HepG2 (cell line): ENCODE data around the gene NUF2. TPM values are rescaled to one million over a fixed set of nuclear protein-coding genes. Genes with fewer than 3 reads are reported as not detected.
"Not testable (repeated sequence)": the region's sequence is repeated elsewhere in the genome, so short reads cannot be mapped to it uniquely, and the experiment has no call there.

Source experiments
- ATAC-seq: fragments of 200-7000 bp; cut with Tn5 transposase; 3 replicates; pipeline ENCODE4 v1.9.1; 2020; ENCODE audit warnings: mild to moderate bottlenecking, moderate library complexity
- BruUV-seq: library from RNA; stranded (reverse); fragments of 400-500 nt; replicated peaks from 2 replicates; lab custom pipeline; 2021; lab: Mats Ljungman, UMichigan
- CTCF ChIA-PET: fragments of 300-600 bp; formaldehyde crosslinking; extraction: SDS; loops from one replicate; lab custom pipeline; 2021; ENCODE audit warnings: low total read pairs, inconsistent platforms, low intra/inter-chr PET ratio; lab: Yijun Ruan, JAX
- POLR2A ChIA-PET: fragments of 350-600 bp; sonication (Branson Sonifier 250); formaldehyde crosslinking; loops from one replicate; lab custom pipeline; 2020; ENCODE audit warnings: antibody characterized with exemption, inconsistent platforms; lab: Yijun Ruan, JAX
- DNase-seq: peaks from one replicate; pipeline ENCODE4 v3.0.0-alpha.2; 2015; ENCODE audit warnings: low spot score
- FAIRE-seq: peaks from 3 replicates; lab custom pipeline; 2011; peaks lifted over from hg19 to GRCh38; lab: Jason Lieb, UNC
- H2AFZ ChIP-seq: one replicate; pipeline ENCODE4 v1.6.1; 2011; ENCODE audit warnings: low read length, inconsistent platforms
- H3K27ac ChIP-seq: fragments of 300-600 bp; 3 replicates; pipeline ENCODE4 v1.8.0; 2011; ENCODE audit warnings: mixed run types, mild to moderate bottlenecking, mixed read lengths, low read length, inconsistent platforms; ENCODE audit not compliant: insufficient read depth; ENCODE audit errors: extremely low read length
- H3K27me3 ChIP-seq, 2 experiments: fragments of 200-600 bp in 1 of 2; 2 replicates in 1 of 2; 3 replicates in 1 of 2; pipeline versions ENCODE4 v1.6.0 to v1.8.0; 2011; ENCODE audit warnings: low read length in 2 of 2, mild to moderate bottlenecking in 2 of 2, moderate library complexity in 2 of 2, inconsistent platforms in 1 of 2; ENCODE audit not compliant: insufficient read depth in 2 of 2, control insufficient read depth in 1 of 2
- H3K36me3 ChIP-seq, 2 experiments: fragments of 200-600 bp in 1 of 2; replicated peaks in 1 of 2; 2 replicates in 1 of 2; 3 replicates in 1 of 2; pipeline versions ENCODE4 v1.5.1 to v1.8.0; 2011; ENCODE audit warnings: low read length in 2 of 2, inconsistent platforms in 1 of 2; ENCODE audit not compliant: insufficient read depth in 2 of 2, control insufficient read depth in 1 of 2
- H3K4me1 ChIP-seq: 2 replicates; pipeline ENCODE4 v1.5.1; 2012; ENCODE audit warnings: low read length, inconsistent platforms; ENCODE audit not compliant: insufficient read depth
- H3K4me2 ChIP-seq: 2 replicates; pipeline ENCODE4 v1.6.0; 2011; ENCODE audit warnings: low read depth, low read length, inconsistent platforms
- H3K4me3 ChIP-seq, 3 experiments: fragments of 200-600 bp in 1 of 3; sonication (generic), shearing (Covaris generic) in 1 of 3; replicated peaks in 1 of 3; 2 replicates each; pipeline ENCODE4 v1.5.1; 2011 to 2016; ENCODE audit warnings: low read length in 3 of 3, inconsistent platforms in 2 of 3, low read depth in 2 of 3, mild to moderate bottlenecking in 2 of 3, control low read depth in 1 of 3, mixed read lengths in 1 of 3; ENCODE audit not compliant: insufficient read depth in 1 of 3
- H3K79me2 ChIP-seq: one replicate; pipeline ENCODE4 v1.6.1; 2011; ENCODE audit warnings: low read length, inconsistent platforms; ENCODE audit not compliant: insufficient read depth
- H3K9ac ChIP-seq: 2 replicates; pipeline ENCODE4 v1.6.0; 2011; ENCODE audit warnings: mild to moderate bottlenecking, low read depth, low read length, inconsistent platforms; ENCODE audit not compliant: insufficient read depth
- H3K9me3 ChIP-seq: 2 replicates; pipeline ENCODE4 v1.5.1; 2012; ENCODE audit warnings: mild to moderate bottlenecking, low read length
- H4K20me1 ChIP-seq: 2 replicates; pipeline ENCODE4 v1.6.0; 2011; ENCODE audit warnings: inconsistent platforms, mild to moderate bottlenecking, low read length, moderate library complexity; ENCODE audit not compliant: insufficient read depth
- ATF7 ChIP-seq, 2 experiments: fragments of 450-650 bp in 1 of 2; sonication (generic) in 1 of 2; formaldehyde crosslinking in 1 of 2; IDR thresholded peaks; 2 replicates each; pipeline versions ENCODE4 v1.4.0 to v1.6.1; 2016 to 2020; ENCODE audit warnings: antibody characterized with exemption in 1 of 2, mild to moderate bottlenecking in 1 of 2, missing genetic modification reagents in 1 of 2
- CREB1 ChIP-seq, 2 experiments: fragments of 450-650 bp in 1 of 2; IDR thresholded peaks; 2 replicates each; pipeline ENCODE4 v1.6.1; 2016 to 2017; ENCODE audit warnings: control low read depth in 1 of 2, mild to moderate bottlenecking in 1 of 2, missing compliant biosample characterization in 1 of 2, missing genetic modification characterization in 1 of 2
- MAFK ChIP-seq, 2 experiments: IDR thresholded peaks in 1 of 2; conservative IDR thresholded peaks in 1 of 2; 2 replicates each; pipeline ENCODE4 v1.6.1; 2011; ENCODE audit warnings: improper control_type of control experiment in 2 of 2, low read length in 2 of 2
- SRSF1 ChIP-seq: fragments of 200-400 bp; formaldehyde crosslinking; optimal IDR thresholded peaks from 2 replicates; pipeline ENCODE3; 2017; ENCODE audit warnings: mild to moderate bottlenecking, low read depth, low read length, moderate library complexity
- ZBTB1 ChIP-seq: sonication (generic); formaldehyde crosslinking; IDR thresholded peaks from 2 replicates; pipeline ENCODE4 v1.4.0; 2020; ENCODE audit warnings: missing genetic modification reagents, borderline replicate concordance
- WGBS: methylation state at CpG from one replicate; pipeline ENCODE4 v1.1.6; 2017; ENCODE audit warnings: low lambda C conversion rate; 5-methylcytosine and 5-hydroxymethylcytosine counted together
- in situ Hi-C: cut with HindIII; loops from 2 replicates; pipeline ENCODE4 v1.10.0; 2017; ENCODE audit warnings: low pct_unique_long_range_greater_than_20kb; ENCODE audit not compliant: extremely low pct_ligation_motif_present
- intact Hi-C: fragments of 100-400 bp; cut with micrococcal nuclease; formaldehyde crosslinking; loops from one replicate; pipeline ENCODE4 v1.10.0; 2022; ENCODE audit not compliant: unreplicated experiment
- polyA plus RNA-seq, 8 experiments: library from polyadenylated mRNA; depleted of rRNA in 3 of 8; stranded (reverse) in 7 of 8; unstranded in 1 of 8; fragments of >200 nt; fragmentation: Illumina TruSeq in 4 of 8; extraction: Trizol in 4 of 8; gene quantifications; 2 replicates each; pipeline versions ENCODE4 v1.2.1 to v1.2.3, GENCODE V29; 2011 to 2016; ENCODE audit warnings: low read depth in 4 of 8, missing spikeins in 1 of 8, mixed read lengths in 1 of 8; ENCODE audit not compliant: insufficient read depth in 1 of 8
- total RNA-seq, 5 experiments: library from RNA; depleted of rRNA; stranded (reverse); fragments of >200 nt; fragmentation: Illumina TruSeq; extraction: Trizol; gene quantifications; 2 replicates each; pipeline ENCODE4 v1.2.3, GENCODE V29; 2016; ENCODE audit warnings: low read depth in 1 of 5

The NUF2 gene
- total and polyA plus RNA-seq, 2 of the 13 experiments (the other 11 are each of a cell fraction or from before 2014, with no cell fraction given) = 26.0 to 39.4 TPM

GRCh38 chr1:163357378-163357777 lies 35.6 kb downstream of the NUF2 start:
- H4K20me1 ChIP-seq = no peaks in the 10 kb centered on the region
- DNase-seq (peak; percentile 52), FAIRE-seq (no peak), ATAC-seq (no peak)
- intact Hi-C loops (loop anchor here (5.0 kb wide), 1 partner anchor 1260 kb away; no protein-coding TSS in a partner anchor), in situ Hi-C loops (no loop called here)
- POLR2A ChIA-PET = no interaction called here
- H3K4me3 ChIP-seq = no peak overlapping the region
- H3K4me2 ChIP-seq = no peak overlapping the region
- peaks cover 1 to 3% of the 10 kb centered on the region in 2 experiments; a peak in 1 of 5 replicates for H3K36me3 ChIP-seq
- WGBS = 49% methylated on average over 2 of the region's 2 CpGs
- no peak overlapping the region for H3K27ac ChIP-seq
- no peak overlapping the region for H3K9ac ChIP-seq
- CTCF ChIA-PET = no interaction called here
- H3K9me3 ChIP-seq = no peaks in the 10 kb centered on the region
- H3K79me2 ChIP-seq = no peaks in the 10 kb centered on the region
- H3K27me3 ChIP-seq = no peaks in the 10 kb centered on the region
- no peaks in the 10 kb centered on the region for H3K4me1 ChIP-seq
- BruUV-seq = no TSS peak
- no peak overlapping the region for H2AFZ ChIP-seq
- TF ChIP-seq CREB1 (IDR thresholded peaks at IDR 0.05) (peak; percentile 37; the same call in 1 of the 2 replicates), CREB1 (CRISPR knock-in tag; IDR thresholded peaks at IDR 0.05) (no peak), SRSF1 (no peak), MAFK (conservative IDR thresholded peaks at IDR 0.05 in 1 of 2, IDR thresholded peaks at IDR 0.05 in 1 of 2; ENCODE audit: low read length in 2 of 2) (peak; percentile 63 to 69), ATF7 (IDR thresholded peaks at IDR 0.05) (peak; percentile 88), ATF7 (CRISPR knock-in tag; IDR thresholded peaks at IDR 0.05) (no peak), ZBTB1 (CRISPR knock-in tag) (no peak)

DNA sequence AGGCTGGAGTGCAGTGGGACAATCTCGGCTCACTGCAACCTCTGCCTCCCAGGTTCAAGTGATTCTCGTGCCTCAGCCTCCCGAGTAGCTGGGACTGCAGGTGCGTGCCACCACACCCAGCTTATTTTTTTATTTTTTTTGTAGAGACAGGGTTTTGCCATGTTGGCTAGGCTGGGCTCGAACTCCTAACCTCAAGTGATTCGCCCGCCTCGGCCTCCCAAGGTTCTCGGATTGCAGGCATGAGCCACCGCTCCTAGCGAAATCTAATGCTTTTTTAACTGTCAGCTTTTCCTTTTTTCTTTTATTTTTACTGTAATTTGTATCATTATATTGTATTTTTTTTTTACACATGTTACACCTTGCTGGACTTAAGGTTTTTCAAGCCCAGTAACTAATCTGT lies 36.4 kb downstream of the NUF2 start:
- POLR2A ChIA-PET, H2AFZ ChIP-seq, H3K4me3 ChIP-seq, H3K36me3 ChIP-seq, H3K9ac ChIP-seq, DNase-seq, in situ Hi-C loops, H4K20me1 ChIP-seq, CTCF ChIA-PET, H3K27me3 ChIP-seq, H3K4me1 ChIP-seq, BruUV-seq, H3K4me2 ChIP-seq, H3K79me2 ChIP-seq, H3K27ac ChIP-seq, H3K9me3 ChIP-seq, ATAC-seq, FAIRE-seq: not testable (repeated sequence)
- whole genome bisulfite sequencing = 95% methylated on average over 11 of the region's 11 CpGs
- intact Hi-C loops = loop anchor here (5.0 kb wide), 1 partner anchor 1259 kb away; no protein-coding TSS in a partner anchor
